Fibroblast of the aortic adventitia (primary cell): Measurements from ENCODE around the gene DOCK10. TPM values are rescaled to one million over a fixed set of nuclear protein-coding genes. Genes with fewer than 3 reads are reported as not detected.

Source experiments
- DNase-seq: peaks from one replicate; pipeline ENCODE4 v3.0.0-alpha.2; 2010; ENCODE audit warnings: low read depth
- H3K4me3 ChIP-seq: 2 replicates; pipeline ENCODE4 v1.5.1; 2011; ENCODE audit warnings: low read depth, mild to moderate bottlenecking, control low read depth, low read length, moderate library complexity
- total RNA-seq: library from RNA; depleted of rRNA; stranded (reverse); fragments of >200 nt; gene quantifications from 2 replicates; pipeline ENCODE4 v1.2.3, GENCODE V29; 2012; ENCODE audit warnings: low replicate concordance
- TF ChIP-seq, protein P1 (sequence below): IDR thresholded peaks from 2 replicates; pipeline ENCODE4 v1.5.1; 2011; ENCODE audit warnings: mild to moderate bottlenecking, low read length, control low read depth, inconsistent platforms; ENCODE audit not compliant: insufficient read depth

Gene DOCK10
- total RNA-seq, 1 donor, result 66.2 TPM

DNA sequence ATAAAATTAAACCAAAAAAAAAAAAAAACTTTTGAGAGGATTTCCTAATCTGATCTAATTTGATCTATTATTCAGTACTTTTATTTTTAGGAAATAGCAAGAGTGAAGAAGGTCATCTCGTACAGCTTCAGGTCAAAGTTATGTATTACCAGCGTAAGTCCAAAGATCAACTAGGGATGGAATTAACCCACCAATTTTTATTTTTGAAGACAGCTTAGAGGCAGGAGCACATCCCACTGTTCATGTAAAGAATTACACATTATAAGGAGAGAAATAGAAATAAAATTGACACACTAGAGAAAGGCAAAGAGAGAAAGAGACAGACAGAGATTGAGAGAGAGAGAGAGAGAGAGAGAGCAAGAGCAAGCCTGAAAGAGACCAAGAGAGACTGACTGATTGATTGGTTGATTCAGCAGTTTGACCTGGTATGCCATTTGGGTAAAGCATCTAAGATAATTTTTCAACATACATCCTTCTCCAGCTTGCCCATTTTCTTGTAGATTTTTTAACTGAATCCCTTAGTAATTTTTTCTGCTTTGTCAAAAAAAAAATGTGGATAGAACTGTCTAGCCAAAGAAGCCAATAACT, 25.1 kb downstream of the DOCK10 start:
- no peak for DNase-seq
- H3K4me3 ChIP-seq, result no peak overlapping the region

DNA sequence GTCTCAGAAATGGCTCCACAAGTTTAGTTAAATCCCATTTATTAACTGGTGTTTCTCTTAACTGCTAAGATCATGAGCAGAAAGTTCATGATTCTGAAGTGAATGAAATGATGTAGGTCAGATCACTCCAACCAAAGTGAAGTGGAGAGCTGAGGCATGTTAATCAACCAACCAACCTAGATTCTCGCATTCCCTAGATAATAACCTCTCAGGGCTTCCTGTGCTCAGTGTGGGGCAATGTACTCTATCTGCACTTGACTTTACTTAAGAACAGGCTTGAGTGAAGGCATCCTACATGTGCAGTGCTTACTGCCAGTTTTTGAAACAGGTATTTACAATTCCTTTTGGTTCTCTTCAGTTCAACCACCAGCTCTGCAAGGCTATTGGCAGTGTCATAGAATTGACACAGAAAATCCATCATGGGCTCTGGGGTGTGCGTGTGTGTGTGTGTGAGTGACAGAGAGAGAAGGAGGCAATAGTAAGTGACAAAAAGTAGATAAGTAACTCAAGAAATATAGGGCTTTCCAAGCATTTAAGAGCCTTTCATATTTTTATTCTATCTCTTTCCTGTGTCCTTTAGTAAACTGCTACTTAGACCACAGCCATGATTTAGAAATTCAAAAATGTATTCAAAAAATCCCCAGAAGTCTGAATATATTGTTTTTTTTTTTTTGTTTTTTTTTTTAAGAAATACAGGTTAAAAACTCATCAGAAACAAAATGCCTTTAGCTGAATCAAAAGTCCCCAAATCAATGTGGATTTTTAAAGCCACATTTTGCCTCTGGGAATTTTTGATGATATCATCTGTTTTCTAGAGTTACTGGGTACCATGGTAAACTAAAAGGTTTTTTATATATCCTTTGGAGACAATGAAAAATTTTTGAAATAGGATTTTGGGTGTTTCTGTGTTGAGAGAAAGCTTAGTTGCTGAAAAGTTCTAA, 28.6 kb downstream of the DOCK10 start:
- DNase-seq, result no peak
- TF ChIP-seq, protein P1, sequence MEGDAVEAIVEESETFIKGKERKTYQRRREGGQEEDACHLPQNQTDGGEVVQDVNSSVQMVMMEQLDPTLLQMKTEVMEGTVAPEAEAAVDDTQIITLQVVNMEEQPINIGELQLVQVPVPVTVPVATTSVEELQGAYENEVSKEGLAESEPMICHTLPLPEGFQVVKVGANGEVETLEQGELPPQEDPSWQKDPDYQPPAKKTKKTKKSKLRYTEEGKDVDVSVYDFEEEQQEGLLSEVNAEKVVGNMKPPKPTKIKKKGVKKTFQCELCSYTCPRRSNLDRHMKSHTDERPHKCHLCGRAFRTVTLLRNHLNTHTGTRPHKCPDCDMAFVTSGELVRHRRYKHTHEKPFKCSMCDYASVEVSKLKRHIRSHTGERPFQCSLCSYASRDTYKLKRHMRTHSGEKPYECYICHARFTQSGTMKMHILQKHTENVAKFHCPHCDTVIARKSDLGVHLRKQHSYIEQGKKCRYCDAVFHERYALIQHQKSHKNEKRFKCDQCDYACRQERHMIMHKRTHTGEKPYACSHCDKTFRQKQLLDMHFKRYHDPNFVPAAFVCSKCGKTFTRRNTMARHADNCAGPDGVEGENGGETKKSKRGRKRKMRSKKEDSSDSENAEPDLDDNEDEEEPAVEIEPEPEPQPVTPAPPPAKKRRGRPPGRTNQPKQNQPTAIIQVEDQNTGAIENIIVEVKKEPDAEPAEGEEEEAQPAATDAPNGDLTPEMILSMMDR, result no peak
- no peak overlapping the region for H3K4me3 ChIP-seq

More for the DNA sequence above, 25.1 kb downstream of the DOCK10 start:
- TF ChIP-seq, protein P1, result no peak

DNA sequence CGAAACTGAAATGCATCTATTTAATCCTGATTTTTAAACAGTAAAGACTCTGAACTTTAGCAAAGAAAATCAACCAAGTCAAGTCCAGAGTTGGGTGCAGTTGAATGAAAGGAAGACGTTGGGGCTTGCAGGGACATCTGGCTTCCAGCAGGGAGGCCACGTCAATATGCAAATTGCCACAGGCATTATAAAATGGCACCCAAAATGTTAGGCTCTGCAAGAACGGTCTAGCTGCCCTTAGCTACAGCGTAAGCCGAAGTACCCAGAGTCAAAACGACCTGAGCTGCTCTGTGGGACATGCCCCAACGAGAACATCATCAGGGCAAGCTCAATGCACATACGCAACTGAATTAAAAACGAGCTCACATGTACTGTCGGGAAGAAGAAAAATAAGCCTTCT, 30.7 kb downstream of the DOCK10 start:
- TF ChIP-seq, protein P1, result no peak
- no peak for DNase-seq

DNA sequence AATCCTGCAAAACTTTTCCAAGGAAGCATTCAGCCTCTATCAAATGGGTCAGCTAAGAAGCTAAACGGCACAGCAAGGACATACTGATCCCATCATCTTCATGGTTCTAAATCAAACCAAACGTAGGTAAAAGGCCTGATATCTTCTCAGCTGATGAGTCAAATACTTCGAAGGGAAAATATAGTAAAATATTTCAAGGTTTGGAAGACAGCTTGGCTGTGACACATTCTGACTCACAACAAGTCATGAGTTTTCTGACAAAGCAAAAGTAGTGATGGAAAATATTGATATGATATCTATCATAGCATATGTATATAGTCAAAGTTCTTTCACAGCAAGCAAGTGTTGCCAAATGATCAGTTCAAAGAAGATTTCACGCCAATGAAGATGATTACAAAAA, 31.5 kb downstream of the DOCK10 start:
- no peak overlapping the region for H3K4me3 ChIP-seq
- TF ChIP-seq, protein P1, result no peak
- peak; percentile 83 for DNase-seq

More for the DNA sequence above, 30.7 kb downstream of the DOCK10 start:
- no peak overlapping the region for H3K4me3 ChIP-seq

DNA sequence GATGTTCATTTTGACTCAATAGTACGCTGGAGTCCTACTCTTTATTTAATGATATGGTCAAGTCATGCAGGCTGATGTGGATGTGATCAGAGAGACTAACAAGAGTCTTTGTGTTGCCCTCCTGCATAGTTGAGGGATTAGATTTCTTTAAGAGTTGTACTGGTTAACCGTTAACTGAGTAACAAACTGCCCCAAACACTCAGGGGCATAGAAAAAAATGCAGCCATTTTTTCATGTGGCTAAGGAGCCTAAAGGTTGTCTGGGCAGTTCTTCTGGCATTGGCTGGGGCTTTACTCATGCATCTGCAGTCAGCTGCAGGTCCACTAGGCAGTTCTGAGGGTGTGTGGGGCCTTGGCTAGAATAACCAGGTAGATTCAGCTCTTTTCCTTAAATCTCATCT, 32.5 kb downstream of the DOCK10 start:
- TF ChIP-seq, protein P1, result no peak
- DNase-seq, result no peak
- H3K4me3 ChIP-seq, result no peak overlapping the region

DNA sequence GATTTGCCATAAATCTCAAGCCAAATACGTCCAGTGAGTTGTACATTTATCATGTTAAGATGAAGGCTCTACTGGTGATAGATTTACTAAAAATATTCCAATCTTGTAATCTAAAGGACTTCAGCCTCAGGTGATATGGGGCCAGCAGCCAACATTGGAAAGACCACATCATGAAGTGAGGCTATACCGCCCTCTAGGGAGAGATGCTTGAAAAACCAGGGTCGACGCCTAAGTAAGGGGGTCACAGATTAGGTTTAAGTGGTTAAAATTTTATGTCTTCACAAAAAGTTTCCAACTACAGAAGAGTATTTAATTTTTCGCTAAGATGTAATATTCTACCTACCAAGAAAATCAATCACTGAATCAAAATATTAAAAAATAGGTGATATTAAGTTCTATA, 33.3 kb downstream of the DOCK10 start:
- TF ChIP-seq, protein P1, result peak; percentile 38
- H3K4me3 ChIP-seq, result no peak overlapping the region
- DNase-seq, result no peak
